PC-9 (cell line): ENCODE measurements around the gene CPEB3. TPM values are rescaled to one million over a fixed set of nuclear protein-coding genes. Genes with fewer than 3 reads are reported as not detected.

Source experiments
- BruUV-seq: library from RNA; stranded (reverse); fragments of 400-500 nt; replicated peaks from 2 replicates; lab custom pipeline; 2021; lab: Mats Ljungman, UMichigan
- CTCF ChIA-PET: fragments of 300-600 bp; sonication (Branson Sonifier 250); formaldehyde crosslinking; loops from one replicate; lab custom pipeline; 2022; ENCODE audit warnings: antibody characterized with exemption; lab: Charles Lee
- POLR2A ChIA-PET: fragments of 300-600 bp; sonication (Branson Sonifier 250); formaldehyde crosslinking; loops from one replicate; lab custom pipeline; 2022; ENCODE audit warnings: antibody characterized with exemption; ENCODE audit not compliant: unreplicated experiment; lab: Charles Lee
- DNase-seq, 2 experiments: peaks; one replicate each; pipeline versions ENCODE4 v3.0.0 to v3.0.0-alpha.2; 2015 to 2022; ENCODE audit warnings: mixed read lengths in 1 of 2
- H2AFZ ChIP-seq: fragments of 200-600 bp; sonication (generic); 2 replicates; pipeline ENCODE4 v1.8.1; 2017; ENCODE audit warnings: antibody characterized with exemption
- H3F3A ChIP-seq: fragments of 200-600 bp; sonication (generic); 2 replicates; pipeline ENCODE4 v1.8.1; 2017; ENCODE audit warnings: antibody characterized with exemption, mild to moderate bottlenecking, low read depth; ENCODE audit not compliant: insufficient read depth
- H3K27ac ChIP-seq: fragments of 200-600 bp; sonication (generic); 2 replicates; pipeline ENCODE4 v1.6.1; 2016; ENCODE audit warnings: mixed run types
- H3K27me3 ChIP-seq: fragments of 200-600 bp; sonication (generic); 2 replicates; pipeline ENCODE4 v1.6.1; 2016; ENCODE audit warnings: low read depth, mixed run types; ENCODE audit not compliant: insufficient read depth
- H3K36me3 ChIP-seq: fragments of 200-600 bp; sonication (generic); 2 replicates; pipeline ENCODE4 v1.6.1; 2016; ENCODE audit warnings: low read depth, mixed run types
- H3K4me1 ChIP-seq: fragments of 200-600 bp; sonication (generic); replicated peaks from 2 replicates; pipeline ENCODE4 v1.6.1; 2016; ENCODE audit warnings: mixed run types; ENCODE audit not compliant: insufficient read depth
- H3K4me2 ChIP-seq: fragments of 200-600 bp; sonication (generic); 2 replicates; pipeline ENCODE4 v1.6.1; 2017; ENCODE audit warnings: mixed run types
- H3K4me3 ChIP-seq: fragments of 200-600 bp; sonication (generic); 2 replicates; pipeline ENCODE4 v1.6.1; 2016; ENCODE audit warnings: mixed run types
- H3K79me2 ChIP-seq: fragments of 200-600 bp; sonication (generic); 2 replicates; pipeline ENCODE4 v1.6.1; 2017; ENCODE audit warnings: low read depth, mixed run types
- H3K9me2 ChIP-seq: fragments of 200-600 bp; sonication (generic); 2 replicates; pipeline ENCODE4 v1.8.1; 2017; ENCODE audit warnings: mild to moderate bottlenecking; ENCODE audit not compliant: insufficient read depth
- H3K9me3 ChIP-seq: fragments of 200-600 bp; sonication (generic); 2 replicates; pipeline ENCODE4 v1.8.1; 2016; ENCODE audit warnings: low read depth; ENCODE audit not compliant: insufficient read depth
- H4K20me1 ChIP-seq: fragments of 200-600 bp; sonication (generic); 2 replicates; pipeline ENCODE4 v1.8.1; 2017; ENCODE audit not compliant: insufficient read depth
- CTCF ChIP-seq: fragments of 200-600 bp; sonication (generic); conservative IDR thresholded peaks from 2 replicates; pipeline ENCODE4 v1.6.1; 2017; ENCODE audit warnings: mixed run types, antibody characterized with exemption, mild to moderate bottlenecking, moderate library complexity
- EZH2 ChIP-seq: fragments of 200-600 bp; sonication (generic); IDR thresholded peaks from 2 replicates; pipeline ENCODE4 v1.8.0; 2017; ENCODE audit warnings: antibody characterized with exemption, low read depth
- intact Hi-C: fragments of 100-400 bp; cut with micrococcal nuclease; formaldehyde crosslinking; loops from one replicate; pipeline ENCODE4 v1.10.0; 2022; ENCODE audit not compliant: unreplicated experiment
- total RNA-seq: library from RNA; stranded (reverse); gene quantifications from 2 replicates; pipeline ENCODE4 v1.2.3, GENCODE V29; 2021

Gene CPEB3
- total RNA-seq, 1 experiment from 2014 or later: 1.4 TPM

DNA sequence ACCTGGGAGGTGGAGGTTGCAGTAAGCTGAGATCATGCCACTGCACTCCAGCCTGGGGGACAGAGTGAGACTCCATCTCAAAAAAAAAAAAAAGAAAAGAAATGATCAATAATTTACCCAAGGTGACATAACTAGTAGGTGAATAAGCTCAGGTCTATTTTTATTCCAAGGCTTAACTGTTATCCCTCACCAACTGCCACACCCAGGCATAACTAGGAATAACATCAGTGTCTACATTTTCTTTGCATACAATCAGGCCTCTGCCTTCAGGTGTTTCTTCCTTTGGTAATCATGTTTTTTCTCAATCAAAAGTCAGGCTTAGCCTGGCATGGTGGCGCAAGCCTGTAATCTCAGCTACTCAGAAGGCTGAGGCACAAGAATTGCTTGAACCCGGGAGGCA, 26.6 kb downstream of the CPEB3 start:
- POLR2A ChIA-PET: no interaction called here
- Histone ChIP-seq H3K27me3 (no peaks in the 10 kb centered on the region), H3F3A (no peaks in the 10 kb centered on the region), H3K36me3 (no peaks in the 10 kb centered on the region), H4K20me1 (no peaks in the 10 kb centered on the region), H3K9me2 (no peaks in the 10 kb centered on the region), H3K27ac (no peak overlapping the region), H3K4me1 (peaks cover 12% of the 10 kb centered on the region), H3K9me3 (no peaks in the 10 kb centered on the region), H3K79me2 (no peaks in the 10 kb centered on the region), H3K4me3 (no peak overlapping the region), H3K4me2 (no peak overlapping the region), H2AFZ (no peak overlapping the region)
- intact Hi-C loops: no loop called here
- no TSS peak for BruUV-seq
- DNase-seq: no peak
- CTCF ChIA-PET: no interaction called here
- no peak for TF ChIP-seq EZH2
- no peak for TF ChIP-seq CTCF

DNA sequence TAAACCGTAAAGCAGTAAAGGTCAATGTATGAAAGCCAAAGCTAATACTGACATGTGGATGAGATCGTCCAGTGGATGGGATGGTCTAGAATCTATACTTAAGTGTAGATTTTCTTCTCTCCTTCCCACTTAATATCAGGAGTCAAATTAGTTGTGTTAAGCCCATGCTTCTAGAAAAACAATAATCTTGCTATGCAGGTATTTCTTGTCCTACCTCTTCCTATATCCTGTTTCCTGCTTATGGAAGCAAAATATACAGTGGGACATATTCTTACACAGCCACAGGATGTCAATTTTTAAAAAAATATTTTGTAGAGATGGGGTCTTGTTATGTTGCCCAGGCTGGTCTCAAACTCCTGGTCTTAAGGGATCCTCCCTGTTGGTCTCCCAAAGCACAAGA, 27.5 kb downstream of the CPEB3 start:
- Histone ChIP-seq H3K4me1 (peaks cover 12% of the 10 kb centered on the region), H3K9me3 (no peaks in the 10 kb centered on the region), H3K79me2 (no peaks in the 10 kb centered on the region), H3K27me3 (no peaks in the 10 kb centered on the region), H3K36me3 (no peaks in the 10 kb centered on the region), H3K27ac (no peak overlapping the region), H3F3A (no peaks in the 10 kb centered on the region), H3K4me2 (peak overlapping the region; percentile 44), H2AFZ (no peak overlapping the region), H3K9me2 (no peaks in the 10 kb centered on the region), H4K20me1 (no peaks in the 10 kb centered on the region), H3K4me3 (no peak overlapping the region)
- intact Hi-C loops: no loop called here
- POLR2A ChIA-PET: no interaction called here
- TF ChIP-seq CTCF: no peak
- TF ChIP-seq EZH2: no peak
- peak in 1 of 2 experiments; percentile 39 for DNase-seq
- CTCF ChIA-PET: no interaction called here
- BruUV-seq: no TSS peak

DNA sequence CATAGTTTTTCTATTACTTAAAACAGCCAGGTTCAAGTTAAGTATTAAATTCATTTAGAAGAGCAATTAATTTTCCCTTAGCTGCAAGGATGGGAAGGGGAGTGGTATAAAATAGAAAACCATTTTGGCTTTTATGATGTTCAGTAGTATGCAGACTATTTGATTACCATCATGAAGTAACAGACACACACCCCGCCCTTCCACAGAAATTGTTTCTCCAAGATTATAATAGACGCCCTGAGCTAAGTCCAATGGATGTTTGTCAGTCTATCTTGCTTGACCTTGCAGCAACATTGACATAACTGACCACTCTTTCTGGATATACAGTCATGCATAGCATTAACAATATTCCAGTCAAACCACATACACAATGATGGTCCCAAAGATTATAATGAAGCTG, 42.3 kb downstream of the CPEB3 start:
- H2AFZ ChIP-seq: no peak overlapping the region
- POLR2A ChIA-PET: interaction anchor here (0.6 kb wide), 1 partner anchor 82 kb away, joined by 5 read pairs; no protein-coding TSS in a partner anchor
- H3K4me1 ChIP-seq: peaks cover 17% of the 10 kb centered on the region
- BruUV-seq: no TSS peak
- no peak overlapping the region for H3K27ac ChIP-seq
- H3F3A ChIP-seq: peaks cover 6% of the 10 kb centered on the region
- no peaks in the 10 kb centered on the region for H3K9me3 ChIP-seq
- H3K27me3 ChIP-seq: no peaks in the 10 kb centered on the region
- no peak for DNase-seq
- H3K4me2 ChIP-seq: no peak overlapping the region
- intact Hi-C loops: no loop called here
- H4K20me1 ChIP-seq: no peaks in the 10 kb centered on the region
- H3K79me2 ChIP-seq: no peaks in the 10 kb centered on the region
- TF ChIP-seq CTCF: no peak
- TF ChIP-seq EZH2: no peak
- CTCF ChIA-PET: no interaction called here
- H3K9me2 ChIP-seq: no peaks in the 10 kb centered on the region
- no peaks in the 10 kb centered on the region for H3K36me3 ChIP-seq
- no peak overlapping the region for H3K4me3 ChIP-seq
